Body of pancreas (tissue), 4 donors: ENCODE data around the gene KIF26A.

Experiments used
- CTCF ChIP-seq, 7 experiments: fragments of 450-650 bp in 4 of 7; fragments of 200-600 bp in 3 of 7; sonication (generic) in 3 of 7; IDR thresholded peaks; one replicate each; pipeline ENCODE4 v1.5.1; 2016 to 2019; ENCODE audit warnings: antibody characterized with exemption in 7 of 7
- POLR2A ChIP-seq, 3 donors: fragments of 450-650 bp; IDR thresholded peaks; one replicate each; pipeline ENCODE4 v1.6.1; 2016; ENCODE audit warnings: antibody characterized with exemption in 3 of 3, mild to moderate bottlenecking in 2 of 3

GRCh38 chr14:104192146-104192882 lies 53.9 kb downstream of the KIF26A start:
- TF ChIP-seq CTCF (IDR thresholded peaks at IDR 0.05) (no peak), POLR2A (IDR thresholded peaks at IDR 0.05) (no peak)
